ENCODE measurements around the gene ASCC1.

GRCh38 chr10:72082856-72083789 lies 133.0 kb downstream of the ASCC1 start:
- no peak for TF ChIP-seq EZH2 (IDR thresholded peaks at IDR 0.05; ENCODE audit: borderline replicate concordance)
- TF ChIP-seq CTCF (IDR thresholded peaks at IDR 0.05; ENCODE audit: poor library complexity) = no peak
